ENCODE data around the gene EIF2S2. TPM values are rescaled to one million over a fixed set of nuclear protein-coding genes. Genes with fewer than 3 reads are reported as not detected.
A peak's percentile ranks its signal among the peaks of the same experiment; 100 is the strongest.

EIF2S2 gene
- polyA plus RNA-seq, 3 donors, result 18.8 to 20.1 (median 18.9) TPM

DNA sequence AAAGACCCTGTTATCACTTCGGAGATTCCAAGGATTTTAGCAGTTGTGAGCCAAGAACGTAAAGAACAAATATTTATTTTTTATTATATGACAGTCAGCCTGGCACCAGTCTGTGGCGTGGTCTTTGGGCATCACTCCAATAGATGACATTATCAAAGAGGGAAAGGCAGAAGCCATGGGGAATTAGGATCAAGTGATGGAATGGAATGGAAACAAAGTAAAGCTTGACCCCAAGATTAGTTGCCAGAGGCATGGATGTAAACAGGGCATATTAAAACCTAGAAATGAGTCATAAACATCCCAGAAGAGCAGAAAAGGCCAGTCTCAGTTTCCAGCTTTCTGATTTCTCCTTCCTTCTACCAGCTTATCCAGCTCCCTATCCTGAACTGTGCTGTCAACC, 11.5 kb downstream of the EIF2S2 start:
- H3K4me2 ChIP-seq (replicated peaks; ENCODE audit: extremely low read depth, low read length, poor library complexity, severe bottlenecking), result no peak overlapping the region
- Mint-ChIP-seq H3K4me3 (no peak overlapping the region), H3K27me3 (ENCODE audit: low read depth in 3 of 3) (peaks cover 0 to 2% (median 0%) of the 10 kb centered on the region in 3 donors), H3K27ac (peak overlapping the region in 1 of 7 donors; percentile 72), H3K36me3 (peaks cover 87 to 99% of the 10 kb centered on the region in 2 donors), H3K9me3 (no peaks in the 10 kb centered on the region), H3K4me1 (peaks cover 21% of the 10 kb centered on the region)
- no peak for DNase-seq
- peak overlapping the region in 1 of 2 donors; percentile 45 for H3K27ac ChIP-seq (ENCODE audit: low read depth in 1 of 2, low read length in 2 of 2)
- intact Hi-C loops (cut with micrococcal nuclease), result no loop called here
- TF ChIP-seq, protein P1, sequence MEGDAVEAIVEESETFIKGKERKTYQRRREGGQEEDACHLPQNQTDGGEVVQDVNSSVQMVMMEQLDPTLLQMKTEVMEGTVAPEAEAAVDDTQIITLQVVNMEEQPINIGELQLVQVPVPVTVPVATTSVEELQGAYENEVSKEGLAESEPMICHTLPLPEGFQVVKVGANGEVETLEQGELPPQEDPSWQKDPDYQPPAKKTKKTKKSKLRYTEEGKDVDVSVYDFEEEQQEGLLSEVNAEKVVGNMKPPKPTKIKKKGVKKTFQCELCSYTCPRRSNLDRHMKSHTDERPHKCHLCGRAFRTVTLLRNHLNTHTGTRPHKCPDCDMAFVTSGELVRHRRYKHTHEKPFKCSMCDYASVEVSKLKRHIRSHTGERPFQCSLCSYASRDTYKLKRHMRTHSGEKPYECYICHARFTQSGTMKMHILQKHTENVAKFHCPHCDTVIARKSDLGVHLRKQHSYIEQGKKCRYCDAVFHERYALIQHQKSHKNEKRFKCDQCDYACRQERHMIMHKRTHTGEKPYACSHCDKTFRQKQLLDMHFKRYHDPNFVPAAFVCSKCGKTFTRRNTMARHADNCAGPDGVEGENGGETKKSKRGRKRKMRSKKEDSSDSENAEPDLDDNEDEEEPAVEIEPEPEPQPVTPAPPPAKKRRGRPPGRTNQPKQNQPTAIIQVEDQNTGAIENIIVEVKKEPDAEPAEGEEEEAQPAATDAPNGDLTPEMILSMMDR (IDR thresholded peaks at IDR 0.05), result no peak
- no CpG with 5 or more reads among the region's 3 CpGs for WGBS (ENCODE audit: insufficient coverage)
- H3K4me3 ChIP-seq (replicated peaks in 1 of 3; ENCODE audit: low read depth in 2 of 3, low read length in 3 of 3), result no peak overlapping the region
- no peak overlapping the region for H3K9ac ChIP-seq (ENCODE audit: insufficient read depth, low read length, poor library complexity, severe bottlenecking)
- peaks cover 88% of the 10 kb centered on the region for H4K20me1 ChIP-seq (ENCODE audit: insufficient read depth, low read length)
- no peaks in the 10 kb centered on the region for H3K9me3 ChIP-seq (replicated peaks in 1 of 2; ENCODE audit: control insufficient read depth in 1 of 2, insufficient read depth in 1 of 2, low read length in 2 of 2)
- no peaks in the 10 kb centered on the region for H3K27me3 ChIP-seq (ENCODE audit: control insufficient read depth in 2 of 2, insufficient read depth in 2 of 2, low read length in 2 of 2)
- H3K4me1 ChIP-seq (ENCODE audit: control insufficient read depth in 1 of 2, insufficient read depth in 2 of 2, low read length in 2 of 2), result peaks cover 7 to 16% of the 10 kb centered on the region in 2 donors
- peaks cover 90 to 100% of the 10 kb centered on the region in 2 donors for H3K36me3 ChIP-seq (replicated peaks in 1 of 2; ENCODE audit: control insufficient read depth in 1 of 2, insufficient read depth in 2 of 2, low read length in 2 of 2)
- H2AFZ ChIP-seq (ENCODE audit: insufficient read depth, low read depth, low read length, poor library complexity, severe bottlenecking), result no peak overlapping the region
- peaks cover 79% of the 10 kb centered on the region for H3K79me2 ChIP-seq (ENCODE audit: insufficient read depth, low read length)

DNA sequence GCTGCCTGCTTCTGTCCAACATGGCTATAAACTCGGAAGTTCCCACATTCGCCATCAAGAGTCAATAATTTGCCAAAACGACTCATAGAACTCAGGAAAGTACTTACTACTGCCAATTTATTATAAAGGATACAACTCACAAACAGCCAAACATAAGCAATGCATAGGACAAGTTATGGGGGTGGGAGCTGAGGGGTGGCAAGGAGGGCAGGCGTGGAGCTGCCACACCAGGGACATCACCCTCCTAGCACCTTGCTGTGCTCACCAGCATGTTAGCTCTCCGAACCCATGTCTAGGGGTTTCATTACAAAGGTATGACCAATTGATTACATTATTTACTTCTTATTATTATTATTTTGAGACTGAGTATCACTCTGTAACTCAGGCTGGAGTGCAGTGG, 12.4 kb downstream of the EIF2S2 start:
- H3K4me3 Mint-ChIP-seq, result no peak overlapping the region
- peaks cover 12% of the 10 kb centered on the region for H3K4me1 Mint-ChIP-seq
- DNase-seq, result no peak
- TF ChIP-seq, protein P1 (IDR thresholded peaks at IDR 0.05), result no peak
- peaks cover 88% of the 10 kb centered on the region for H4K20me1 ChIP-seq (ENCODE audit: insufficient read depth, low read length)
- H2AFZ ChIP-seq (ENCODE audit: insufficient read depth, low read depth, low read length, poor library complexity, severe bottlenecking), result no peak overlapping the region
- no peak overlapping the region for H3K4me3 ChIP-seq (replicated peaks in 1 of 3; ENCODE audit: low read depth in 2 of 3, low read length in 3 of 3)
- H3K9me3 ChIP-seq (replicated peaks in 1 of 2; ENCODE audit: control insufficient read depth in 1 of 2, insufficient read depth in 1 of 2, low read length in 2 of 2), result no peaks in the 10 kb centered on the region
- H3K27ac ChIP-seq (ENCODE audit: low read depth in 1 of 2, low read length in 2 of 2), result no peak overlapping the region
- peaks cover 84 to 96% of the 10 kb centered on the region in 2 donors for H3K36me3 Mint-ChIP-seq
- H3K9me3 Mint-ChIP-seq, result no peaks in the 10 kb centered on the region
- H3K36me3 ChIP-seq (replicated peaks in 1 of 2; ENCODE audit: control insufficient read depth in 1 of 2, insufficient read depth in 2 of 2, low read length in 2 of 2), result peaks cover 92 to 100% of the 10 kb centered on the region in 2 donors
- peaks cover 1 to 8% of the 10 kb centered on the region in 2 donors for H3K4me1 ChIP-seq (ENCODE audit: control insufficient read depth in 1 of 2, insufficient read depth in 2 of 2, low read length in 2 of 2)
- peaks cover 70% of the 10 kb centered on the region for H3K79me2 ChIP-seq (ENCODE audit: insufficient read depth, low read length)
- no peaks in the 10 kb centered on the region for H3K27me3 ChIP-seq (ENCODE audit: control insufficient read depth in 2 of 2, insufficient read depth in 2 of 2, low read length in 2 of 2)
- intact Hi-C loops (cut with micrococcal nuclease), result no loop called here
- no CpG with 5 or more reads among the region's 5 CpGs for WGBS (ENCODE audit: insufficient coverage)
- no peak overlapping the region for H3K9ac ChIP-seq (ENCODE audit: insufficient read depth, low read length, poor library complexity, severe bottlenecking)
- H3K27me3 Mint-ChIP-seq (ENCODE audit: low read depth in 3 of 3), result no peaks in the 10 kb centered on the region
- H3K27ac Mint-ChIP-seq, result no peak overlapping the region
- no peak overlapping the region for H3K4me2 ChIP-seq (replicated peaks; ENCODE audit: extremely low read depth, low read length, poor library complexity, severe bottlenecking)

All from CD14-positive monocyte (primary cell).